Measurements from ENCODE around the gene CFAP300. TPM values are rescaled to one million over a fixed set of nuclear protein-coding genes. Genes with fewer than 3 reads are reported as not detected.

CFAP300 gene
- total RNA-seq: 2.3 to 3.3 TPM (median 2.9 TPM) in 3 replicates

DNA sequence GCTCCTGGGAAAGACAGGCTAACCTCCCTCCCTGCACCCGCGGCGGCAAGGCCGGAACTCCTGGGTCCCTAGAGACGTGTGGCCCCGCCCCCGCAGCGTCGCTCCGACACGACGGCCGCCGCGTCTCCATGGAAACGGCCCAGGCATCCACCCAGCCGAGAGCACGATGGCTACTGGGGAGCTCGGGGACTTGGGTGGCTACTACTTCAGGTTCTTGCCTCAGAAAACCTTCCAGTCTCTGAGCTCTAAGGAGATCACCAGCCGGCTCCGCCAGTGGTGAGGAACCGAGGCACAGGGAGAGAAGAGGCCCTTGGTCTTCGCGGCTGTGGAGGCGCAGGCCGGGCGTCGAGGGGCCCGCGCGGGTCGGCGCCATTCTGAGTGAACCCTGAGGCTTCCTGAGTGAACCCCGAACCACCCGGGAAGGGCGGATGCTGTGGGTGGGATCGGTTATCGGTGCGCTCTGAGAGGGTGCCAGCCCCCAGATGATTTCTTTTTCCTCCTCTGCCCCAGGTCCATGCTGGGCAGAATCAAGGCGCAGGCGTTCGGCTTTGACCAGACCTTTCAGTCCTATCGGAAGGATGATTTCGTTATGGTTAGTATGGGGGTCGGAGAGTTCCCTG lies at the start of gene CFAP300:
TSS of gene CFAP300 (plus strand) at position 133 of the 620 bp plus-strand sequence. CDS start at position 167, 34 bp downstream.
- Mint-ChIP-seq H3K9me3 (no peaks in the 10 kb centered on the region), H3K27ac (peak within 1 kb of the TSS; percentile 77), H3K27me3 (ENCODE audit: low read depth) (no peaks in the 10 kb centered on the region), H3K4me1 (peaks cover 10% of the 10 kb centered on the region), H3K4me3 (peak within 1 kb of the TSS; percentile 62), H3K36me3 (no peaks in the 10 kb centered on the region)
- peak; percentile 50 to 60 for DNase-seq (ENCODE audit: low spot score in 2 of 2, unreplicated experiment in 2 of 2)
- no peak for TF ChIP-seq CTCF (IDR thresholded peaks at IDR 0.05; ENCODE audit: unreplicated experiment)

DNA sequence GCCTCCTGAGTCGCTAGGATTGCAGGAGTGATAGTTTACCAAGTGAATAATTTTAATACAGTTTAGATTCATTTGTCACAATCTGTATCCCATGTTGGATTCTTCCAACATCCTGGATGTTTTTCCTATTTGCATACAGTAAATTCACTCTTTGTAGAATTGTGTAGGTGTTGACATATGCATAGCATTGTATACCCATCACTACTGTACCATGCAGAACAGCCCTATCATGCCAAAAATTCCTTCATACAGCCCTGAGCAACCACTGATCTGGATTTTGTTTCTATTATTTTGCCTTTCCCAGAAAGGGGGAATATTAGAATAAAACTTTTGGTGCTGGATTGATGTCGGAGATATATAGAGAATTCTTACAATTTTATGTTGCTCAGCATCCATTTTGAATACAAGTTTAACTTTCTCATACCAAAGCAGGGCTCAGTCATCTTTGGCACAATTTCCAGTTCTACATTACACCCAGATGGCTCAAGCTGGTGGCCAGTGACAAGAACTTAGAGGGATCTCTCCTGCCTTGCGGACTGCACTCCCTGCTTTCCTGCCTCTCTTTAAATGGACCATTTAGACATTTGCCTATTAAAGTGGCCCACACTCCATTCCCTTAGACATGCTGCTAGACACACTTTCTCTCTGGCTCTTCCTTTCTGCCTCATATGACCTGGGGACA lies 45.4 kb upstream of the CFAP300 start:
- no peak overlapping the region for H3K4me3 Mint-ChIP-seq
- no peak for TF ChIP-seq CTCF (IDR thresholded peaks at IDR 0.05; ENCODE audit: unreplicated experiment)
- DNase-seq (ENCODE audit: low spot score in 2 of 2, unreplicated experiment in 2 of 2): no peak
- H3K27ac Mint-ChIP-seq: no peak overlapping the region
- no peaks in the 10 kb centered on the region for H3K36me3 Mint-ChIP-seq
- H3K4me1 Mint-ChIP-seq: no peaks in the 10 kb centered on the region
- no peaks in the 10 kb centered on the region for H3K27me3 Mint-ChIP-seq (ENCODE audit: low read depth)
- H3K9me3 Mint-ChIP-seq: no peaks in the 10 kb centered on the region

- no peaks in the 10 kb centered on the region for H3K36me3 Mint-ChIP-seq
- H3K27ac Mint-ChIP-seq: no peak overlapping the region
- no peaks in the 10 kb centered on the region for H3K9me3 Mint-ChIP-seq
- H3K4me3 Mint-ChIP-seq: no peak overlapping the region
- DNase-seq (ENCODE audit: low spot score in 2 of 2, unreplicated experiment in 2 of 2): no peak
- H3K4me1 Mint-ChIP-seq: peaks cover 2% of the 10 kb centered on the region
- no peaks in the 10 kb centered on the region for H3K27me3 Mint-ChIP-seq (ENCODE audit: low read depth)
- TF ChIP-seq CTCF (IDR thresholded peaks at IDR 0.05; ENCODE audit: unreplicated experiment): no peak
Observed at GRCh38 chr11:102004220-102004619, 43.0 kb upstream of the CFAP300 start.

DNA sequence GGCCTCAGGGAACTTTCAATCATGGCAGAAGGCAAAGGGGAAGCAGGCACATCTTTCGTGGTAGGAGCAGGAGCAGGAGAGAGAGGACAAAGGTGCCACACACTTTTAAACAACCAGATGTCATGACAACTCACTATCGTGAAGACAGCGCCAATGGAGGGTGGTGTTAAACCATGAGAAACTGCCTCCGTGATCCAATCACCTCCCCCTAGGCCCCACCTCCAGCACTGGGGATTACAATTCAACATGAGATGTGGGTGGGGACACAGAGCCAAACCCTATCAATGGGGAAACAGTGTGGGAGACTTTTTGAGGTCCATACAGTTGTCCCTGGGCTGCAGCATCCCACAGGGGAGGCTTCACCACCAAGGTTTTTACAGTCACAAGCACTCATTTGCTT lies 41.9 kb upstream of the CFAP300 start:
- peaks cover 8% of the 10 kb centered on the region for H3K4me1 Mint-ChIP-seq
- no peak for TF ChIP-seq CTCF (IDR thresholded peaks at IDR 0.05; ENCODE audit: unreplicated experiment)
- no peak overlapping the region for H3K27ac Mint-ChIP-seq
- H3K27me3 Mint-ChIP-seq (ENCODE audit: low read depth): no peaks in the 10 kb centered on the region
- no peak for DNase-seq (ENCODE audit: low spot score in 2 of 2, unreplicated experiment in 2 of 2)
- no peaks in the 10 kb centered on the region for H3K36me3 Mint-ChIP-seq
- H3K4me3 Mint-ChIP-seq: no peak overlapping the region
- H3K9me3 Mint-ChIP-seq: no peaks in the 10 kb centered on the region

DNA sequence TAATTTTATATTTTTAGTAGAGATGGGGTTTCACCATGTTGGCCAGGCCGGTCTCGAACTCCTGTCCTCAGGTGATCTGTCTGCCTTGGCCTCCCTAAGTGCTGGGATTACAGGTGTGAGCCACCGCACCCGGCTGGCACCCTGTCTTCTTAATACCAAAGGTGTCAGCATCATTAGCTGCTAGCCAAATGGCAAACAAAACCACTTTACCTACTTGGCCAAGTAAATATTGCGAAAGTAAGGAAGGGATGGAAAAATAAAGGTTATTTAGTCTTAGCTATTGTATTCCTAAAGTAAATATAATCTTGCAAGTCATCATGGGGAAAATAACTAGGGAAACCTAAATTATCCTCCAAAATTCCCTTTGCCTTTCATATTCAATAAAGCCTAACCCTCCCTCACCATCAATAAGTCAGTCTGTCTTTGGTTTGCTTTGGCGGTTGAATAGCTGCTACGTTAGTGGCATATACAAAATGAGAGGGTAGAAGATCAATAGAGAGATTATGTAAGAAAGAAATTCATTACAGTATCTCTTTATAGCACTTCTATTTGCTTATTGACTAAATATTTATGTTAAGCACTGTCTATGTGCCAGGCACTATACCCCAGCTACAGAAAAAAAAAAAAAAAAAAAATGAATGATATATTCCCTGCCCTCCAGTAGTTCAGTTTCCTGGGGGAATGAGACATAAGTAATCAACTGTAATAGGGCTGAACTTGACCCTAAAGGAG lies 40.2 kb upstream of the CFAP300 start:
- no peak overlapping the region for H3K27ac Mint-ChIP-seq
- no peak overlapping the region for H3K4me3 Mint-ChIP-seq
- no peak for TF ChIP-seq CTCF (IDR thresholded peaks at IDR 0.05; ENCODE audit: unreplicated experiment)
- H3K27me3 Mint-ChIP-seq (ENCODE audit: low read depth): no peaks in the 10 kb centered on the region
- no peaks in the 10 kb centered on the region for H3K9me3 Mint-ChIP-seq
- DNase-seq (ENCODE audit: low spot score in 2 of 2, unreplicated experiment in 2 of 2): no peak
- H3K36me3 Mint-ChIP-seq: no peaks in the 10 kb centered on the region
- peaks cover 21% of the 10 kb centered on the region for H3K4me1 Mint-ChIP-seq

All from mesothelial cell of epicardium (in vitro differentiated cells).